Right lobe of liver (tissue), 4 donors: ENCODE data around the gene IDH1.

Experiments used
- CTCF ChIP-seq, 4 donors: fragments of 200-600 bp in 3 of 4; fragments of 450-650 bp in 1 of 4; IDR thresholded peaks; one replicate each; pipeline versions ENCODE4 v1.5.1 to v1.8.0; 2016 to 2022; ENCODE audit warnings: antibody characterized with exemption in 4 of 4, mild to moderate bottlenecking in 2 of 4
- POLR2A ChIP-seq: fragments of 450-650 bp; IDR thresholded peaks from one replicate; pipeline ENCODE4 v1.6.1; 2017; ENCODE audit warnings: antibody characterized with exemption, mild to moderate bottlenecking
- donor health status: DM: no; HTN: no; CAD: no.
- donor health status: DM: no; HTN: no; CAD: no.
- donor health status: DM: no; HTN: yes; CAD: no.

DNA sequence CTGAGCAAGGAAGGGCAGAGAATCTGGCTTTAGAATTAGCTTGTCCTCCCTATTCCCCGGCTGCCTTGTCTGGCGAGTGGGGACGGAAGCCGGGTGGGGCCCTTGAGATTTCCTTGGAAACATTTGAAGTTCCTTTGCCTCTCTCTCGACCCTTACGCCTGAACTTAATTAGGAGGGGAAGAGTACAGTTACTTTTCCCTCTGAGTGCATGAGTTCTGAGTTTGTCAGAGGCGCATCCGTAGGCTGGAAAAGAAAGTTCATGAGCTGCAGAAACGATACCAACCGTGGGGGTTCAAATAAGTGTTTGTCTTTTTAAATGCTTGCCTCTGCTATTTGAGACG lies 11.7 kb upstream of the IDH1 start:
- TF ChIP-seq CTCF (IDR thresholded peaks at IDR 0.05) (no peak), POLR2A (no peak)
